HG03432 (cell line): Measurements from ENCODE around the gene DPY19L2.
"Not testable (repeated sequence)": the region's sequence is repeated elsewhere in the genome, so short reads cannot be mapped to it uniquely, and the experiment has no call there.

Source experiments
- ATAC-seq: cut with Tn5 transposase; IDR thresholded peaks from one replicate; pipeline ENCODE4 v1.9.1; 2021; ENCODE audit warnings: mild to moderate bottlenecking, moderate library complexity; ENCODE audit not compliant: unreplicated experiment

DPY19L2 gene

GRCh38 chr12:63537838-63538237, 130.5 kb downstream of the DPY19L2 start:
- not testable (repeated sequence) for ATAC-seq

GRCh38 chr12:63529641-63530040, 138.7 kb downstream of the DPY19L2 start:
- ATAC-seq = not testable (repeated sequence)

- ATAC-seq = no peak
These were observed 142.5 kb downstream of the DPY19L2 start for GRCh38 chr12:63525831-63526230.

GRCh38 chr12:63521706-63522105, 146.6 kb downstream of the DPY19L2 start:
- no peak for ATAC-seq
